Posterior vena cava (tissue), 2 donors: ENCODE results near the gene GID8. TPM values are rescaled to one million over a fixed set of nuclear protein-coding genes. Genes with fewer than 3 reads are reported as not detected.
"Not testable (repeated sequence)": the region's sequence is repeated elsewhere in the genome, so short reads cannot be mapped to it uniquely, and the experiment has no call there.

Experiments used
- DNase-seq: peaks from one replicate; pipeline ENCODE4 v3.0.0-alpha.2; 2020; ENCODE audit warnings: low spot score
- intact Hi-C, 2 donors: fragments of 100-400 bp; cut with DNase I; formaldehyde crosslinking; loops; one replicate each; pipeline versions ENCODE4 v1.14.1 to v1.14.2; 2022 to 2023
- total RNA-seq, 2 donors: library from RNA; stranded (reverse); fragmentation: NEBNext Ultra II Directional; extraction: Animal tissue kit (Norgen Biotek cat#: 25700); gene quantifications; one replicate each; pipeline ENCODE4 v1.2.1, GENCODE V29; 2021
- donor health status: DM: yes; HTN: yes; CAD: no.
- donor health status: DM: yes; HTN: yes; CAD: no.

The GID8 gene
- total RNA-seq, 2 donors from 2014 or later: 14.9 to 20.0 TPM

- DNase-seq: peak; percentile 41
- intact Hi-C loops: no loop called here
Measured at GRCh38 chr20:62916703-62917476, 21.1 kb upstream of the GID8 start.

DNA sequence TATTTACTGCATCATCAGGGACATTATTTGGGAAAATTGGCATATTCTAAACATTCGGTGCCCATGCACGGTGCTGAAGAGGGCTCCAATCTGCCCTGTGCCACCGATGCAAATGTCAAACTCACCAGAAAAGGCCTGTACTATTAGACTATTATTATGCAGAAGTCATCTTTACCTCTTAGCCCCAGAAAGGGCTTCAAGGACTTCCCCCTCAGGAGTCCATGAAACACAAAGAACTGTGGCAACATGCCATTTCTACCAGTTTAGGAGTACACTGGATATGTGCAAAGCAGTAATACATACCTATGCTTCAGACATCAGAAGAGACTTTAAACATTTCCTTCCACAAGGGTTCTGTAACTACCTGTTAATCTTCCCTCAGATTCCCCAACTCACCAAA is 20.2 kb upstream of the GID8 start:
- intact Hi-C loops: no loop called here
- DNase-seq: peak; percentile 8

- intact Hi-C loops: no loop called here
- DNase-seq: no peak
Measured at GRCh38 chr20:62918147-62918546, 19.8 kb upstream of the GID8 start.

- DNase-seq: no peak
- intact Hi-C loops: no loop called here
Measured at GRCh38 chr20:62918831-62919230, 19.1 kb upstream of the GID8 start.

GRCh38 chr20:62920039-62920645 is 17.8 kb upstream of the GID8 start:
- intact Hi-C loops: no loop called here
- peak; percentile 15 for DNase-seq

GRCh38 chr20:62921119-62921687 is 16.7 kb upstream of the GID8 start:
- intact Hi-C loops: no loop called here
- no peak for DNase-seq

- DNase-seq: no peak
- intact Hi-C loops: no loop called here
Measured at GRCh38 chr20:62922451-62922921, 15.5 kb upstream of the GID8 start.

GRCh38 chr20:62923059-62923668 is 14.8 kb upstream of the GID8 start:
- DNase-seq, intact Hi-C loops: not testable (repeated sequence)

DNA sequence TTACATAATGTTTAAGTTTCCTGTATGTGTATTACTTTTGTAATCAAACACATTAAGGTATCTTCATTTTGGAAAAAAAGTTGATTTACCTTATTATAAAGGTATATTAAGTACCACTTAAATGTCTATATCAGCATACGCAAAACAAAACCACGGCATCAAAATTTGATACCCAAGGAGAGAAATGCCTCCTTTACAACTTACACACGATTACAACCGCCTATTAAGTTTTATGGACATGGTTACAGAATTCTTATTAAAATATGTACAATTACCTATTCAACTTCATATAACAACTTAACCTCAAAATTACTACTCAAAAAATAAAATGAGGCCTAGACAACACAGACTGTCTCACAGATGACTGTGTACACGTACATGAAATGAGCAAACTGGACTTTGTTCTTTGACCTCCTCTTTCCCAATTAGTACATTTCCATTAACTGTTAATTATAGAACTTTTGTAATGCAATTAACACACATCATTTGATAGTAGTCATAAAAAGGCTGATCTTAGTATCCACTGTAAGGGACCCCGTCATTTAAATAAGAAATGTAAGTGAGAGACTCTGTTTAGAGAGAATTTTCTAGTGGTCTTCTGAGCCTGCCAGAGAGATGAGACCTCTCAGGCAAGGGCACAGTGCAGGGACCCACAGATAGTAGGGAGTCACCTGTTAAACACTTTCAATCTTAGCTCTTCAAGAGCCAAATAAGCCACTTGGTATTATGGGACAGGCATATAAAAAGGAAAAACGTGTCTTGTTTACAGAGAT is 14.1 kb upstream of the GID8 start:
- DNase-seq: no peak
- intact Hi-C loops: no loop called here

- intact Hi-C loops: no loop called here
- DNase-seq: no peak
Measured at GRCh38 chr20:62924442-62925075, 13.4 kb upstream of the GID8 start.

DNA sequence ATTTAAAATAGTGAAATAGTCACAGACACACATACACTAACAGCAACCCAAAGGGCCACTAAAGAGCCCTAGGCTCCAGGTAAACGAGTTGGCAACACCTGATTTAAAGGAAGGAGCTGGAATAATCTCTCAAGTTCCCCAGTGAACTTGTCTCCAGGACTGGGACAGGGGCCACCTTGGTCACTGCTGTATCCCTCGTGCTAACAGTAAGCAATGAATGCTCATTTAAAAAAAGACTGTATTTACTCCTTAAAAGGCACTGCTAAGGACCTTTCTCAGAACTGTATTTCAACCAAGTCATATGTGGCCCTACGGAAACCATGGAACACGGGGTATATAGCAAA is 12.9 kb upstream of the GID8 start:
- intact Hi-C loops: no loop called here

DNA sequence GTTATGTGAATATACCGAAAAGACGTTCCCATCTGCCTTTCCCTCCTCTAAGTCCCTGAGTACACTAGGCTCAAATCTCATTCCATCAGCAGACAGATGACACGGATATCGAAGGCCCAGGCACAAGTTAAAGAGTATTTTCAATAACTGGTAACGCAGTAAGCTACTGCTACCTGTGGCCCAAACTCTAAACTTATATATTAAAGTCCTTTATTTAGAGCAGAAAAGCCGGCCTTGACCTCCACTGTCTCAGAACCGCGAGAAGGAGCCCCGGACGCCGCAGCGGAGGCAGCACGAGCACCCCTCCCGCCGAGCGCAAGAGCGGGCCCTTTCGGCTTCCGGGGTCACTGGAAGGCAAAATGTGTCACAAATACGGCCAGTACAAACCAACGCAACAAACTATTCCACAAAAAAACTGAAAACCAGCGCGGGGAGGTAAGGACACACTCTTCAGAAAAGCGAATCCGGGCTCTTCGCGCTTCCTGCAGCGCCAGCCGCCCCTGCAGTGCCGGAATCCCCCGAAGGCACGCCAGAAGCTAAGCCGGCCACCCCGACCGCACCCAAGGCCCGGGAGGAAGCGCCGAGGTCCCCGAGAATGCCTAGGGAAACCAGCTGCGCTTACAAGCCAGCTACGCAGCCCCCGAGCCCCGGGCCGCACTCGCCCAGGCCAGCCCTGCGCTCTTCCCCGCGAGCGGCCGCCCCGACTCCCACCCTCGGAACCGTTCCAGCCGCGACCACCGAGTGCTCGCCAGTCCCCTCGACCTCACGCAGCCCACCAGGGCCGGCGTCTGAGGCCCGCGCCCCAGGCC is 12.3 kb upstream of the GID8 start:
- DNase-seq: no peak
- intact Hi-C loops: no loop called here

More for the DNA sequence above, 12.9 kb upstream of the GID8 start:
- DNase-seq: no peak

DNA sequence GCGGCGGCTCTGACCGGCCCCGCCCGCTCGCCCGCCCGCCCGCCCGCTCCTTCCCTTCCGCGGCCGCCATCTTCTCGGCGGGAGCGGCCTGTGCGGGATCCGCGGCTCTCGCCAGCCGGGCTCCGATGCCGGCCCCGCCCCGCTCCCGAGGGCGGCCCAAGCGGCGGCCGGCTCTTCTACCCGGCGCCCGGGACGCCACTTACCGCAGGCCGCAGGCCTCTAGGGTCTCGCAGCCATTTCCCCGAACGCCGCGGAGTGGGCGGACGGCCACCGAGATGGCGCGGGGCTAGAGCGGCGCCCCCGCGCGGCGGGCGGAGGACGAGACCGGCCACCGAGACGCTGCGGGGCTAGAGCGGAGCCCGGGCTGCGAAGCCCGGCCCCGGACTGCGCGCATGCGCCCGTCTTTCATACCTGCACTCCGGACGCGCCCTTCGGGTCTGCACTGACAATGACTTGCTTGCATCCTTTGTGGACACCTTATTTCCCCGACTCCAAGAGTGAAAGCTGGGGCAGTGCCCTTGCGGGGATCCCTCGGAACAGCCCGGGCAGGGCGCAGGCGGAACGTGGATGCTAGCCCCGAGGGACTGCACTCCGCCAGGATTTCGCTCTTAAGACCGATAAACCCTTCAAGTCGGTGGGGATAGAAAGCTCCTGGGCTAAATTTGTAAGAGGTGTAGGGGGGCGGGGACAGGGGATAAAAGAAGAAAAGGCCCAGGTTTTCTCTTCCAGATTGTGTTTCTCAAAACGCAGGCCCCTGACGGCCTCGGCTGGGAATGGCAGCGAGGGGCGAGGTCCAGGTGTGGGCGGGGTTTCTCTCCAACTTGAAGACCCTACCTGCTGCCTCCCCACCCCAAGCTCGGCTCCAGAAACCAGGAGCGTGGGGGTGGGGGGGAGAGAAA is 11.5 kb upstream of the GID8 start, which contains the start of gene DIDO1:
DIDO1 (minus strand) TSS at position 277 of the 899 bp plus-strand sequence.
- peak; percentile 95 for DNase-seq
- intact Hi-C loops: no loop called here

DNA sequence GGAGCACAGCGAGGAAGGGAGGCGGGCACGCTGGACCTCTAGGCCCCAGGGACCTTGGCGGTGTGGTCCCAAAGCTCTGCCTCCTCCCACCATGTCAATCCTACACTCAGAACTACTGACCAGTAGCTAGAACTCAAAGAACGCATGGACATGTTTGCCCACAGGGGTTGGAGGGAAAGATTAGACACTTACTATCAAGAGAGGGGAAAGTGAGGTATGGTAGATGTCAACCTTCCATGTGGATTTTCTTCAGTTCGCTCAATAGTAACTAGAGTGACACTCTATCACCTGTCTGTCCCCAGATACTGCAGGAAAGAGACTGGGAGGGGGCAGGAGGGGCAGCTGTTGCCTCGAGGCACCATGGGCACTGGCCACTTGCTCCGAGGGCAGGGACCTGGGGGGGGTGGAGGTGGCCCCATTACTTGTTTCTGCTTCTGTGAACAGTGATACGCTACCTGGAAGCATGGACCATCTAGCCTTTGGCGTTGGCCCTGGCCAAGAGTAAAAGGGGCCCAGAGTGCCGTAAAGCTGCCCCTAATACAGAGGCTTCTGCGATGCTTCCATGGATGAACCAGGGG is 10.7 kb upstream of the GID8 start:
- intact Hi-C loops: no loop called here
- DNase-seq: no peak

- no peak for DNase-seq
- intact Hi-C loops: no loop called here
Measured at GRCh38 chr20:62928246-62928939, 9.6 kb upstream of the GID8 start.

GRCh38 chr20:62929051-62929538 is 8.9 kb upstream of the GID8 start:
- intact Hi-C loops: no loop called here
- DNase-seq: no peak
